AG09309 (cell line): ENCODE results near the gene TRIM28.

Source experiments
- DNase-seq: peaks from one replicate; pipeline ENCODE4 v3.0.0-alpha.2; 2010; ENCODE audit warnings: low read depth
- H3K4me3 ChIP-seq: 2 replicates; pipeline ENCODE4 v1.5.1; 2011; ENCODE audit warnings: mild to moderate bottlenecking, low read depth, low read length, moderate library complexity; ENCODE audit not compliant: control insufficient read depth
- TF ChIP-seq, protein P1 (sequence below): IDR thresholded peaks from 2 replicates; pipeline ENCODE4 v1.5.1; 2011; ENCODE audit warnings: mild to moderate bottlenecking, low read depth, low read length, inconsistent platforms; ENCODE audit not compliant: insufficient read depth, control insufficient read depth; ENCODE audit errors: missing control alignments

TRIM28 gene

DNA sequence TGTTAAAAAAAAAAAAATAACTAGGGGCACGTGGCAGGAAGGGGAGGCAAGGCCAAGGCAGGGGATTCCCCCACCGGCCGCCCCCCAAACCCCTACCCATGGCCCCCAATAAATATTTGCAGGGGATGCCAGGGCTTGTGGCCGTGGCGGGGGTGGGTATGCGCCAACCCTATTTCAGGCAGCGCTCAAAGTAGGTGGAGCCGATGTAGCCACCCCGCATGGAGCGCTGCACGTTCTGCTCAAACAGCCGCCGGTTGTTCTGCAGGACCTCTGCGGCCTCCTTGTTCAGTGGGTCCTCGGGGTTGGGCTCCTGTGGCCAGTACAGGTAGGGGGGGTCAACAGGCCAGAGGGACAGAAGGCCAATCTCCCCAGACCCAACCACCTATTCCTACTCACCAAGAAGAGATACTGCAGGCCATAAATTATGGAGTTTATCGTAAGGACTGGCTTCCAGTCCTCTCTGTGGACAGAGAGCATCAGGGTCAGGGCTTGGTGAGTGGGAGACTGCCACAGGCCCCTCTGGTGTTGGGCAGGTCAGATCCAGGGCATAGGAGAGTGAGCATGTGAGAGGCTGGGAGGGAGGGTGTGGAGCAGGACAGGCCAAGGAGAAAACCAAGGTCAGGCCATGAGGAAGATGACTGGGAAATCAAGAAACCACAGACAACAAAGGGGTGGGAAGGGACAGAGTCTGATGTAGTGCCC is 12.2 kb downstream of the TRIM28 start:
- TF ChIP-seq, protein P1, sequence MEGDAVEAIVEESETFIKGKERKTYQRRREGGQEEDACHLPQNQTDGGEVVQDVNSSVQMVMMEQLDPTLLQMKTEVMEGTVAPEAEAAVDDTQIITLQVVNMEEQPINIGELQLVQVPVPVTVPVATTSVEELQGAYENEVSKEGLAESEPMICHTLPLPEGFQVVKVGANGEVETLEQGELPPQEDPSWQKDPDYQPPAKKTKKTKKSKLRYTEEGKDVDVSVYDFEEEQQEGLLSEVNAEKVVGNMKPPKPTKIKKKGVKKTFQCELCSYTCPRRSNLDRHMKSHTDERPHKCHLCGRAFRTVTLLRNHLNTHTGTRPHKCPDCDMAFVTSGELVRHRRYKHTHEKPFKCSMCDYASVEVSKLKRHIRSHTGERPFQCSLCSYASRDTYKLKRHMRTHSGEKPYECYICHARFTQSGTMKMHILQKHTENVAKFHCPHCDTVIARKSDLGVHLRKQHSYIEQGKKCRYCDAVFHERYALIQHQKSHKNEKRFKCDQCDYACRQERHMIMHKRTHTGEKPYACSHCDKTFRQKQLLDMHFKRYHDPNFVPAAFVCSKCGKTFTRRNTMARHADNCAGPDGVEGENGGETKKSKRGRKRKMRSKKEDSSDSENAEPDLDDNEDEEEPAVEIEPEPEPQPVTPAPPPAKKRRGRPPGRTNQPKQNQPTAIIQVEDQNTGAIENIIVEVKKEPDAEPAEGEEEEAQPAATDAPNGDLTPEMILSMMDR: no peak
- no peak overlapping the region; the same call in 1 of the 2 replicates for H3K4me3 ChIP-seq
- no peak for DNase-seq

DNA sequence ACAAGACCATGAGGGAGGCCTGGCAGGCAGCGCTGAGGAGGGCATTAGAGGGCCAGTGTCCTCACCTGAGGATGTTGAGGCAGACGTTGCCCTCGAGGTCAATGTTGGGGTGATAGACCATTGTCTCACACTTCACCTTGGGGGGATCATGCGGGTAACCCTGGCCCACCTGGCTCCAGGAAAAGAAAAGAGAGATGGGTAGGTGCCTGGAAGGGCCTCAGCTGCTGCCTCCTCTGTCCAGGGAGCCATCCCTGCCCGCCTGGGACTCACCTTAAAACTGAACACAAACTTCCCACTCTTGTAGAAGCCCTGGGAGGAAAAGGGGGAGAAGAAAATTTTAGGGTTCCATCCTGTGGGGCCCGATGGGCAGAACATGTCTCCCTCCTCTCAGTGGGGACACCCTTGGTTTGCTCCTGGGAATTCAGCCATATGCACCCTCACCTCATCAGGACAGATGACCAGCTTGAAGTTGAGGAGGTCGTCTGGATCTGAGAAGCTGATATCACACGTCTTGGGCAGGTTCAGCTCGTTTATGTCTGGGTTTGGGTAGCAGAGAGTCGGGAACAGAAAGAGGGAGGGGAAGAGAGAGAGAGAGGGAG is 12.9 kb downstream of the TRIM28 start:
- DNase-seq: no peak
- H3K4me3 ChIP-seq: peak overlapping the region; percentile 93
- TF ChIP-seq, protein P1: no peak

DNA sequence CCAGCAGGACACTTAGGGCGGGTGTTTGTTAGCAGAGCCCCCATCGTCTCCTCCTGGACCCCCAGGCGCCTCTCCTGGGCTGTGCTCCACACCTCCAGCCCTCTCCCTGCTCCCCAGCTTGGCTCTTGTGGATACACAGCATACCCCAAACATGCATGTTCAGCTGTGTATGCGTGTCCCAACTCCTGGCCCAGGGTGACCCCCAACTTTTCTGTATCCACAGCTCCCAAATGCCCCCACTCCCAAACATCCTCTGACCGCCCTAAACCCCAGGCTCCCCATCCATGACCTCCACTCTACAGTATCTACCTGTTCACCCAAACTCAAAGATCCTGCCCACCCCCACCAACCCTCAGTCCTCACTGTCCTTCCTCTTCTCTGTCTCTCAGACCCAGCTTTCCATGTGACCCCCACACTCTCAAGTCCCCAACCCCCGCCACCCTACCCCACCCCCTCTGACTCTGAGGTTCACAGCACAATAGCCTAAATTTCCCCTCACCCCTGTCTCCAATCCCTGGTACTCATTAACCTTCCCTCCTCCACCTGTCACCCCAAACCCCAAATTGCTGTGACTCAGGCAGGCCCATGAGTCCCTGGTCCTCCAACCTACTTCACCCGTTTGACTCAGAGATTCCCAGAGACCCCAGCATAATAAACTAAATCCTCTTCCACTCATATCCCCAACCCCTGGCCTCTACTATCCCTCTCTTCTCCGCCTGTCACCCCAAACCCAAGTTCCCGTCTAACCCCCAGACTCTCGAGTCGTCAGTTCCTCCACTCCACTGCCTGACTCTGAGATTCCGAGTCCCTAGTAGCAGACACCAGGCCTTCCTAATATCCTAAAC is 13.6 kb downstream of the TRIM28 start:
- TF ChIP-seq, protein P1: no peak

DNA sequence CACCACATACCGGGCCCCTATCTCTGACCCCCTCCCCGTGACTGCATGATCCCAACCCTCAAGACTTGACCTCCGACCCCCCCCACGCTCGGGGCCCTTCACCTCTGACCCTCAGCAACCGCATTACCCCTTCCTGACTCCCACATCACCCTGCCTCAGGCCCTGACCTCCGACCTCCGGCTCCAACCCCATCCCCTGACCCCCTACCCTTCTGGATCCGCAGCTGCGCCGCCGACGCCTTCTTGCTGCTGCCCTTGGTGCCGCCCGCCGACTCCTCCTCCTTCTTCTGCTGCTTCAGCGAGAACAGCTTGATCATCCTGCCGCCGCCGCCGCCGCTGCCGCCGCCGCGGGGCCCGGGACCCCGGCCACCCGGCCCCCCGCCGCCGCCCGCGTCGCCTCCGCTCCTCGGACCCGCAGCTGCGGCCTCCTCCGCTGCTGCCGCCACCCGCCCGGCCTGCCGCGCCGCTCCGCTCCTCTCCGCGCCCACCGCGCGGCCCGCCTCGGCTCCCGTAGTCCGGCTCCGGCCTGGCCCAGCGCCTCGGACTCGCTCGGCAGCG is 14.3 kb downstream of the TRIM28 start, which contains the start of gene UBE2M:
UBE2M (minus strand) TSS at position 546 of the 557 bp plus-strand sequence; CDS start at position 316, 230 bp downstream.
- no peak for DNase-seq
- H3K4me3 ChIP-seq: peak within 1 kb of the TSS; percentile 93
- TF ChIP-seq, protein P1: no peak

More for the DNA sequence above, 13.6 kb downstream of the TRIM28 start:
- DNase-seq: no peak
- peak overlapping the region; percentile 93 for H3K4me3 ChIP-seq

DNA sequence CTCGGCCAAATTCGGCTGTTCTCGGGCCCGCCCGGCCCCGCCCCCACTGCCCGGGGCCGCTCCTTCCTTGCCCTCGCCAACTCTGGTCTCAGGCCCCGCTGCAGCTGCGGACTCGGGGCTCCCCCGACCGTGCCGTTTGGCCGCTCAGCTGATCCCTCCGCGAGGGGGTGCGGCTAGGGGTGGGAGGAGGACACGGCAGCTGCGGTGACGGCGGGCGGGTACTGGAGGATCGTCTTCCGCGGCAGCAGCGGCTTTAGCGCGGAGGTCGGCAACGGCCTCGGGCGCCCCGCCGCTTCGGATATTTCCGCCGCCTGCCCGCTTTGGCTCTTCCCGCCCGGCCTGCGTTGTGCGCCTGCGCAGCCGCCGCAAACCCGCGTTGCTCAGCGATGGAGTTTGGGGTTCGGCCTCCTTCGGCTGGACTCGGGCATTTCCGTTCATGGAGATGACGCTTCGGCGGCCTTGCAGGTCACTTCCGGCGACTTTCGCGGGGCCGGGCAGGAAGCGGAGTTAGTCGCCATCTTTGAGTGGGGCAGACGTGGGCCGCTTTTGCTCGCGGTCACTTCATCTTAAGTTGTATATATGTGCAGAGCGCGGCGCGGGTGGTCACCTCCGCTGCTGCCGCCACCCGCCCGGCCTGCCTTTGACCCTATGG is 14.9 kb downstream of the TRIM28 start:
- peak; percentile 94 for DNase-seq
- TF ChIP-seq, protein P1: no peak

More for the DNA sequence above, 14.9 kb downstream of the TRIM28 start:
- peak overlapping the region; percentile 93 for H3K4me3 ChIP-seq
